Panc1 (cell line): ENCODE data around the gene LGALS13. TPM values are rescaled to one million over a fixed set of nuclear protein-coding genes. Genes with fewer than 3 reads are reported as not detected.
A peak's percentile ranks its signal among the peaks of the same experiment; 100 is the strongest.

Source experiments
- ATAC-seq: fragments of 200-7000 bp; cut with Tn5 transposase; 2 replicates; pipeline ENCODE4 v1.9.1; 2020; ENCODE audit warnings: mild to moderate bottlenecking, moderate library complexity
- Bru-seq: library from RNA; stranded (reverse); fragments of 400-500 nt; gene quantifications from one replicate; lab custom pipeline; 2021; lab: Mats Ljungman, UMichigan
- BruChase-seq, 2 experiments: library from RNA; stranded (reverse); fragments of 400-500 nt; gene quantifications; one replicate each; lab custom pipeline; 2021; lab: Mats Ljungman, UMichigan
- BruUV-seq: library from RNA; stranded (reverse); fragments of 400-500 nt; replicated peaks from 2 replicates; lab custom pipeline; 2021; lab: Mats Ljungman, UMichigan
- CTCF ChIA-PET: fragments of 300-600 bp; sonication (Branson Sonifier 250); formaldehyde crosslinking; loops from one replicate; lab custom pipeline; 2022; ENCODE audit warnings: antibody characterized with exemption; lab: Charles Lee
- POLR2A ChIA-PET: fragments of 300-600 bp; sonication (Branson Sonifier 250); formaldehyde crosslinking; loops from one replicate; lab custom pipeline; 2022; ENCODE audit warnings: antibody characterized with exemption; lab: Charles Lee
- DNase-seq: peaks from one replicate; pipeline ENCODE4 v3.0.0-alpha.2; 2010; ENCODE audit warnings: low read depth, low spot score
- H3K27ac ChIP-seq: 2 replicates; pipeline ENCODE4 v1.5.1; 2011; ENCODE audit warnings: mild to moderate bottlenecking, low read length, inconsistent platforms
- H3K27me3 ChIP-seq: fragments of 200-500 bp; sonication (Bioruptor generic); 2 replicates; pipeline ENCODE4 v1.6.0; 2014; ENCODE audit warnings: low read length, inconsistent platforms; ENCODE audit not compliant: control insufficient read depth, insufficient read depth
- H3K36me3 ChIP-seq: fragments of 200-500 bp; sonication (Bioruptor generic); 2 replicates; pipeline ENCODE4 v1.5.1; 2014; ENCODE audit warnings: inconsistent platforms, mild to moderate bottlenecking, low read length, moderate library complexity; ENCODE audit not compliant: control insufficient read depth, insufficient read depth
- H3K4me1 ChIP-seq: 2 replicates; pipeline ENCODE4 v1.5.1; 2011; ENCODE audit warnings: inconsistent platforms, mild to moderate bottlenecking, low read length, moderate library complexity; ENCODE audit not compliant: control insufficient read depth, insufficient read depth
- H3K4me3 ChIP-seq, 2 experiments: 2 replicates each; pipeline ENCODE4 v1.5.1; 2011 to 2012; ENCODE audit warnings: low read depth in 2 of 2, low read length in 2 of 2, mild to moderate bottlenecking in 2 of 2, inconsistent platforms in 1 of 2, moderate library complexity in 1 of 2
- H3K9me3 ChIP-seq: fragments of 200-500 bp; sonication (Bioruptor generic); 2 replicates; pipeline ENCODE4 v1.5.1; 2014; ENCODE audit warnings: low read depth, mild to moderate bottlenecking, inconsistent platforms, low read length, moderate library complexity; ENCODE audit not compliant: control insufficient read depth, insufficient read depth
- POLR2AphosphoS5 ChIP-seq: IDR thresholded peaks from 2 replicates; pipeline ENCODE4 v1.6.1; 2012; ENCODE audit warnings: mild to moderate bottlenecking, low read depth, low read length, moderate library complexity
- SIN3A ChIP-seq: IDR thresholded peaks from 2 replicates; pipeline ENCODE4 v1.6.1; 2012; ENCODE audit warnings: low read depth, mild to moderate bottlenecking, low read length, moderate library complexity, borderline replicate concordance; ENCODE audit not compliant: insufficient read depth
- TCF7L2 ChIP-seq: IDR thresholded peaks from 2 replicates; pipeline ENCODE4 v1.6.1; 2011; ENCODE audit warnings: mild to moderate bottlenecking, low read depth, low read length, inconsistent platforms
- in situ Hi-C: cut with HindIII; loops from 2 replicates; pipeline ENCODE4 v1.10.0; 2016; ENCODE audit warnings: low sequenced_read_pairs, low pct_unique_long_range_greater_than_20kb
- intact Hi-C: fragments of 100-400 bp; cut with micrococcal nuclease; formaldehyde crosslinking; loops from one replicate; pipeline ENCODE4 v1.10.0; 2022; ENCODE audit not compliant: unreplicated experiment
- long read RNA-seq: library from polyadenylated mRNA; unstranded; transcript quantifications from one replicate; pipeline ENCODE4 v2.0.0, GENCODE V29; 2021; ENCODE audit not compliant: unreplicated experiment
- polyA plus RNA-seq: library from polyadenylated mRNA; unstranded; fragments of >200 nt; gene quantifications from one replicate; pipeline ENCODE4 v1.2.1, GENCODE V29; 2012; ENCODE audit warnings: missing spikeins; ENCODE audit not compliant: insufficient read length
- total RNA-seq: library from RNA; stranded (reverse); gene quantifications from one replicate; pipeline ENCODE4 v1.2.1, GENCODE V29; 2021; ENCODE audit not compliant: unreplicated experiment
- TF ChIP-seq, protein P1 (sequence below): fragments of 450-650 bp; IDR thresholded peaks from 2 replicates; pipeline ENCODE4 v1.5.1; 2017; ENCODE audit warnings: mild to moderate bottlenecking
- TF ChIP-seq, protein P2 (sequence below), 2 experiments: IDR thresholded peaks; 2 replicates each; pipeline ENCODE4 v1.6.1; 2011 to 2012; ENCODE audit warnings: low read depth in 2 of 2, control low read depth in 1 of 2, low read length in 1 of 2, mild to moderate bottlenecking in 1 of 2, moderate library complexity in 1 of 2; ENCODE audit not compliant: insufficient read depth in 1 of 2

LGALS13 gene, protein sequence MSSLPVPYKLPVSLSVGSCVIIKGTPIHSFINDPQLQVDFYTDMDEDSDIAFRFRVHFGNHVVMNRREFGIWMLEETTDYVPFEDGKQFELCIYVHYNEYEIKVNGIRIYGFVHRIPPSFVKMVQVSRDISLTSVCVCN
- not detected for total RNA-seq
- polyA plus RNA-seq: not detected
- percentile 12 among the genes with signal in this experiment for Bru-seq, nascent RNA
- BruChase-seq, experiment 1, labeled RNA remaining after a 2-hour chase: percentile 16 among the genes with signal in this experiment
- percentile 14 among the genes with signal in this experiment for BruChase-seq, experiment 2, labeled RNA remaining after a 6-hour chase
- long read RNA-seq: 0 reads

DNA sequence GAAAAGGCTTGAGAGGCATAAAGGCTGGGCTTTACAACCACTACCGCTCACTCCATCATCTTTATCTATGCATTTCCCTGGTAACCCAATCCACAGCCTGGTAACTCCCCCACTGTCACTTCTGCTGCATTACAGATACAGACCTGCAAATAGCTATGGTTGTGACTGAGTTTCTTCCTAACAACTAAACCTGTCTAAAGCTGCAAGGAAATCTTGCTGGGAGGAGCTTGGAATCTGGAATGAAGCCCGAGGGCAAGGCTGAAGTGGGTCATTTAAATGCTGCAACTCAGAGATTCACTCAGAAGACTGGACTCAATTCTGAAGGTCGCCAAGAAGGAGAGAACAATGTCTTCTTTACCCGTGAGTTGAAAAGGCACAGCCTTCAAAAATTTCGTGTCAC, at the start of gene LGALS13:
LGALS13 (plus strand) TSS at position 301 of the 400 bp plus-strand sequence; CDS start at position 346, 45 bp downstream.
- POLR2A ChIA-PET: interaction anchor here (0.5 kb wide), 1 partner anchor 13 kb away, joined by 7 read pairs; no protein-coding TSS in a partner anchor
- intact Hi-C loops (no loop called here), in situ Hi-C loops (no loop called here)
- Histone ChIP-seq H3K27ac (no peak within 1 kb of the TSS), H3K36me3 (no peaks in the 10 kb centered on the region), H3K27me3 (peaks cover 96% of the 10 kb centered on the region), H3K9me3 (no peaks in the 10 kb centered on the region), H3K4me1 (no peaks in the 10 kb centered on the region), H3K4me3 (no peak within 1 kb of the TSS)
- no TSS peak for BruUV-seq
- peak; percentile 33 for ATAC-seq
- CTCF ChIA-PET: interaction anchor here (1.0 kb wide), 1 partner anchor 51 kb away, joined by 5 read pairs; no protein-coding TSS in a partner anchor
- TF ChIP-seq SIN3A: no peak
- TF ChIP-seq, protein P1, sequence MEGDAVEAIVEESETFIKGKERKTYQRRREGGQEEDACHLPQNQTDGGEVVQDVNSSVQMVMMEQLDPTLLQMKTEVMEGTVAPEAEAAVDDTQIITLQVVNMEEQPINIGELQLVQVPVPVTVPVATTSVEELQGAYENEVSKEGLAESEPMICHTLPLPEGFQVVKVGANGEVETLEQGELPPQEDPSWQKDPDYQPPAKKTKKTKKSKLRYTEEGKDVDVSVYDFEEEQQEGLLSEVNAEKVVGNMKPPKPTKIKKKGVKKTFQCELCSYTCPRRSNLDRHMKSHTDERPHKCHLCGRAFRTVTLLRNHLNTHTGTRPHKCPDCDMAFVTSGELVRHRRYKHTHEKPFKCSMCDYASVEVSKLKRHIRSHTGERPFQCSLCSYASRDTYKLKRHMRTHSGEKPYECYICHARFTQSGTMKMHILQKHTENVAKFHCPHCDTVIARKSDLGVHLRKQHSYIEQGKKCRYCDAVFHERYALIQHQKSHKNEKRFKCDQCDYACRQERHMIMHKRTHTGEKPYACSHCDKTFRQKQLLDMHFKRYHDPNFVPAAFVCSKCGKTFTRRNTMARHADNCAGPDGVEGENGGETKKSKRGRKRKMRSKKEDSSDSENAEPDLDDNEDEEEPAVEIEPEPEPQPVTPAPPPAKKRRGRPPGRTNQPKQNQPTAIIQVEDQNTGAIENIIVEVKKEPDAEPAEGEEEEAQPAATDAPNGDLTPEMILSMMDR: peak; percentile 65
- DNase-seq: no peak

DNA sequence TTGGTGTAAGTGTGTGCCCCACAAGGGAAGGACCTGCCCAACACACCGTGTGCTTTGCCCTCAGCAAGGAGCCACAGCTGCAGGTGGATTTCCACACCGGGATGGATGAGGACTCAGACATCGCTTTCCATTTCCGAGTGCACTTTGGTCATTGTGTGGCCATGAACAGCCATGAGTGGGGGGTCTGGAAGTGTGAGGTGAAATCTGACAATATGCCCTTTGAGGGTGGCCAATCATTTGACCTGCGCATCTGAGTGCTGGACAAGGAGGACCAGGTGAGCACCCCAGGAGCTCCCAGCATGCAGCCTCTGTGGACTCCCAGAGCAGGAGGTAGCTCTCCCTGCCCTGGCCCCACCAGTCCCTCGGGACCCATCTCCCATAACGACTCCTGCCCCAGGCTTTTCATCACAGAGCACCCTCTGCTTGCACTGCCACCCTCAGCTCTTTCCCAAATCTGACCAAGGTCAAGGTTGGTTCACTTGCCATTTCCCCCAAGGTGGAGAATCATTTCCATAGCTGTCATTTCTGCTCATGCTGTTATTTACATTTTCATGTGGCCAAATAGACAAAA, 49.2 kb upstream of the LGALS13 start:
- no peaks in the 10 kb centered on the region for H3K36me3 ChIP-seq
- H3K27ac ChIP-seq: no peak overlapping the region
- CTCF ChIA-PET: interaction anchor here (0.6 to 17.8 kb wide), 13 partner anchors 9 to 418 kb away, joined by 3 to 508 read pairs (median 5); partner anchors contain the start of genes DLL3 and PSMC4
- ATAC-seq (no peak), DNase-seq (no peak)
- intact Hi-C loops (loop anchor here (5.0 kb wide), 1 partner anchor 289 kb away; no protein-coding TSS in a partner anchor), in situ Hi-C loops (no loop called here)
- peaks cover 12% of the 10 kb centered on the region for H3K4me1 ChIP-seq
- no TSS peak for BruUV-seq
- TF ChIP-seq POLR2AphosphoS5: no peak
- no peak for TF ChIP-seq SIN3A
- TF ChIP-seq, protein P1: no peak
- TF ChIP-seq, protein P2, sequence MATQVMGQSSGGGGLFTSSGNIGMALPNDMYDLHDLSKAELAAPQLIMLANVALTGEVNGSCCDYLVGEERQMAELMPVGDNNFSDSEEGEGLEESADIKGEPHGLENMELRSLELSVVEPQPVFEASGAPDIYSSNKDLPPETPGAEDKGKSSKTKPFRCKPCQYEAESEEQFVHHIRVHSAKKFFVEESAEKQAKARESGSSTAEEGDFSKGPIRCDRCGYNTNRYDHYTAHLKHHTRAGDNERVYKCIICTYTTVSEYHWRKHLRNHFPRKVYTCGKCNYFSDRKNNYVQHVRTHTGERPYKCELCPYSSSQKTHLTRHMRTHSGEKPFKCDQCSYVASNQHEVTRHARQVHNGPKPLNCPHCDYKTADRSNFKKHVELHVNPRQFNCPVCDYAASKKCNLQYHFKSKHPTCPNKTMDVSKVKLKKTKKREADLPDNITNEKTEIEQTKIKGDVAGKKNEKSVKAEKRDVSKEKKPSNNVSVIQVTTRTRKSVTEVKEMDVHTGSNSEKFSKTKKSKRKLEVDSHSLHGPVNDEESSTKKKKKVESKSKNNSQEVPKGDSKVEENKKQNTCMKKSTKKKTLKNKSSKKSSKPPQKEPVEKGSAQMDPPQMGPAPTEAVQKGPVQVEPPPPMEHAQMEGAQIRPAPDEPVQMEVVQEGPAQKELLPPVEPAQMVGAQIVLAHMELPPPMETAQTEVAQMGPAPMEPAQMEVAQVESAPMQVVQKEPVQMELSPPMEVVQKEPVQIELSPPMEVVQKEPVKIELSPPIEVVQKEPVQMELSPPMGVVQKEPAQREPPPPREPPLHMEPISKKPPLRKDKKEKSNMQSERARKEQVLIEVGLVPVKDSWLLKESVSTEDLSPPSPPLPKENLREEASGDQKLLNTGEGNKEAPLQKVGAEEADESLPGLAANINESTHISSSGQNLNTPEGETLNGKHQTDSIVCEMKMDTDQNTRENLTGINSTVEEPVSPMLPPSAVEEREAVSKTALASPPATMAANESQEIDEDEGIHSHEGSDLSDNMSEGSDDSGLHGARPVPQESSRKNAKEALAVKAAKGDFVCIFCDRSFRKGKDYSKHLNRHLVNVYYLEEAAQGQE (IDR thresholded peaks at IDR 0.05; ENCODE audit: insufficient read depth in 1 of 2, low read depth in 2 of 2, low read length in 1 of 2): no peak
- no peak for TF ChIP-seq TCF7L2
- no peak overlapping the region for H3K4me3 ChIP-seq
- peaks cover 25% of the 10 kb centered on the region for H3K27me3 ChIP-seq
- POLR2A ChIA-PET: interaction anchor here (2.0 kb wide), 1 partner anchor 117 kb away, joined by 9 read pairs; the partner anchor contains the start of gene RPS16
- H3K9me3 ChIP-seq: no peaks in the 10 kb centered on the region
